IPS-18a (cell line): ENCODE results near the gene CAPN9.

Experiments
- H3K27ac ChIP-seq: one replicate; pipeline ENCODE4 v1.5.1; 2013; ENCODE audit warnings: low read length
- H3K27me3 ChIP-seq: one replicate; pipeline ENCODE4 v1.6.1; 2013; ENCODE audit warnings: mild to moderate bottlenecking, low read length; ENCODE audit not compliant: control insufficient read depth, insufficient read depth
- H3K36me3 ChIP-seq: one replicate; pipeline ENCODE4 v1.6.1; 2013; ENCODE audit warnings: low read depth, low read length; ENCODE audit not compliant: control insufficient read depth
- H3K4me1 ChIP-seq: one replicate; pipeline ENCODE4 v1.6.1; 2013; ENCODE audit warnings: low read depth, low read length; ENCODE audit not compliant: control insufficient read depth
- H3K4me3 ChIP-seq: one replicate; pipeline ENCODE4 v1.5.1; 2013; ENCODE audit warnings: low read length
- H3K9ac ChIP-seq: one replicate; pipeline ENCODE4 v1.6.1; 2013; ENCODE audit warnings: mild to moderate bottlenecking, low read length, moderate library complexity
- H3K9me3 ChIP-seq: one replicate; pipeline ENCODE4 v1.6.1; 2013; ENCODE audit warnings: low read depth, low read length; ENCODE audit not compliant: control insufficient read depth

Gene CAPN9

GRCh38 chr1:230796626-230797025 lies 49.4 kb downstream of the CAPN9 start:
- Histone ChIP-seq H3K4me1 (no peaks in the 10 kb centered on the region), H3K9ac (no peak overlapping the region), H3K27ac (no peak overlapping the region), H3K4me3 (no peak overlapping the region), H3K9me3 (no peaks in the 10 kb centered on the region), H3K36me3 (no peaks in the 10 kb centered on the region), H3K27me3 (peaks cover 8% of the 10 kb centered on the region)

DNA sequence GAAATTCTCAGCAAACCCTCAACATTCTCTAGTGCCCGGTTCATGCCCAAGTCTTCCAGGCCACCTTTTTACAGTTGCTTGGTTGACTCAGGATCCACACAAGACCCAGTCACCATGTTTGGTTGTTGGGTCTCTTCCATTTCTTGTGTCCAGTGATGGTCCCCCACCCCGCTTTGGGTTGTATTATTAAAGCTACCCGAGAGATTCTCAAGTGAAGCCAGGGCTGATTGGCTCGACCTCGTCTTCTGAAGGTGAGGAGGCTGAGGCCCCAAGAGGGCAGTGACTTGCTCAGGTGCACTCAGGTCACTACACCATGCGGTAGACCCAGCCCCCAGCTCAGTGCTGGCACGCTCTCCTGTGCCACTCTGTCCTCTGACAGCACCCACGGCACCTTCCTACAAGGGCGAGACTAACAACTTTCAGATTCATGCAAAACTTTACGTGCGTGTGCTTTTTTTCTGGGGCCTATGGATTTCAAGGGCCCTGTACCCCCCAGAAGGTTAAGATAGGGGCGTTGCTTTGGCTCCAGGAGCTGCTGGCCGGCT lies 50.3 kb downstream of the CAPN9 start:
- no peak overlapping the region for H3K27ac ChIP-seq
- H3K27me3 ChIP-seq, result peaks cover 8% of the 10 kb centered on the region
- H3K9me3 ChIP-seq, result no peaks in the 10 kb centered on the region
- no peaks in the 10 kb centered on the region for H3K36me3 ChIP-seq
- no peak overlapping the region for H3K9ac ChIP-seq
- H3K4me3 ChIP-seq, result no peak overlapping the region
- H3K4me1 ChIP-seq, result no peaks in the 10 kb centered on the region

DNA sequence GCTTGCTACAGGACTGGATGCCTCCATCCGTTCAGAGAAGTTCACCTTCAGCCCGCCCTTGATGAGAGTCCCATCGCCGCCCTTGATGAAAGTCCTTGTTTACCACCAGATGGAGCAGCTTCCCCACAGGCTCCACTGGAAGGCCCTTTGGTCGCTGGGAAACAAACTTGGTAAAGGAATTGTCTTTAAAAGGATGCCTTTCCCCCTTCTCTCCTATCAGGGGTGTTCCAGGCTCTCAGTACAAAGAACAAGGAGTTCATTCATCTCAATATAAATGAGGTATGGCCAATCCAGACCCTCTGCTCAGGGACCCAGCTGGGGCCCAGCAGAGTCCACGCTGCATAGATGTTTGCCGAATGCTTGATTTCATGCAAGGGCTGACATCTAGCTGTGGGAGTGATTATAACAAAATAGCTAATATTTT lies 50.8 kb downstream of the CAPN9 start:
- no peak overlapping the region for H3K4me3 ChIP-seq
- no peaks in the 10 kb centered on the region for H3K9me3 ChIP-seq
- H3K27me3 ChIP-seq, result peaks cover 8% of the 10 kb centered on the region
- H3K36me3 ChIP-seq, result no peaks in the 10 kb centered on the region
- H3K4me1 ChIP-seq, result no peaks in the 10 kb centered on the region
- no peak overlapping the region for H3K9ac ChIP-seq
- H3K27ac ChIP-seq, result no peak overlapping the region

- no peak overlapping the region for H3K27ac ChIP-seq
- H3K9ac ChIP-seq, result no peak overlapping the region
Observed at GRCh38 chr1:230798491-230798890, 51.3 kb downstream of the CAPN9 start.

GRCh38 chr1:230800891-230801840 lies 54.0 kb downstream of the CAPN9 start:
- H3K27ac ChIP-seq, result no peak overlapping the region
- no peaks in the 10 kb centered on the region for H3K36me3 ChIP-seq
- peaks cover 8% of the 10 kb centered on the region for H3K27me3 ChIP-seq
- H3K9ac ChIP-seq, result no peak overlapping the region
- H3K4me3 ChIP-seq, result no peak overlapping the region
- no peaks in the 10 kb centered on the region for H3K9me3 ChIP-seq
- H3K4me1 ChIP-seq, result no peaks in the 10 kb centered on the region

More at GRCh38 chr1:230798491-230798890, 51.3 kb downstream of the CAPN9 start:
- no peaks in the 10 kb centered on the region for H3K9me3 ChIP-seq
- peaks cover 8% of the 10 kb centered on the region for H3K27me3 ChIP-seq
- H3K36me3 ChIP-seq, result no peaks in the 10 kb centered on the region
- H3K4me1 ChIP-seq, result no peaks in the 10 kb centered on the region
- H3K4me3 ChIP-seq, result no peak overlapping the region

- Histone ChIP-seq H3K36me3 (no peaks in the 10 kb centered on the region), H3K9me3 (no peaks in the 10 kb centered on the region), H3K4me1 (no peaks in the 10 kb centered on the region), H3K27me3 (no peaks in the 10 kb centered on the region), H3K4me3 (no peak overlapping the region), H3K27ac (no peak overlapping the region), H3K9ac (no peak overlapping the region)
Observed at GRCh38 chr1:230804396-230804795, 57.2 kb downstream of the CAPN9 start.

- Histone ChIP-seq H3K4me1 (no peaks in the 10 kb centered on the region), H3K27ac (no peak overlapping the region), H3K4me3 (no peak overlapping the region), H3K36me3 (no peaks in the 10 kb centered on the region), H3K9me3 (no peaks in the 10 kb centered on the region), H3K27me3 (no peaks in the 10 kb centered on the region), H3K9ac (no peak overlapping the region)
Observed at GRCh38 chr1:230806552-230806951, 59.4 kb downstream of the CAPN9 start.

- Histone ChIP-seq H3K9ac (no peak overlapping the region), H3K4me1 (no peaks in the 10 kb centered on the region)
Observed at GRCh38 chr1:230807029-230807428, 59.8 kb downstream of the CAPN9 start.

GRCh38 chr1:230807561-230808280 lies 60.5 kb downstream of the CAPN9 start:
- Histone ChIP-seq H3K9me3 (peaks cover under 1% of the 10 kb centered on the region), H3K4me1 (no peaks in the 10 kb centered on the region), H3K27me3 (no peaks in the 10 kb centered on the region), H3K36me3 (no peaks in the 10 kb centered on the region), H3K27ac (no peak overlapping the region), H3K4me3 (no peak overlapping the region), H3K9ac (no peak overlapping the region)

More at GRCh38 chr1:230807029-230807428, 59.8 kb downstream of the CAPN9 start:
- no peaks in the 10 kb centered on the region for H3K36me3 ChIP-seq
- no peaks in the 10 kb centered on the region for H3K9me3 ChIP-seq
- no peak overlapping the region for H3K27ac ChIP-seq
- no peak overlapping the region for H3K4me3 ChIP-seq
- H3K27me3 ChIP-seq, result no peaks in the 10 kb centered on the region

DNA sequence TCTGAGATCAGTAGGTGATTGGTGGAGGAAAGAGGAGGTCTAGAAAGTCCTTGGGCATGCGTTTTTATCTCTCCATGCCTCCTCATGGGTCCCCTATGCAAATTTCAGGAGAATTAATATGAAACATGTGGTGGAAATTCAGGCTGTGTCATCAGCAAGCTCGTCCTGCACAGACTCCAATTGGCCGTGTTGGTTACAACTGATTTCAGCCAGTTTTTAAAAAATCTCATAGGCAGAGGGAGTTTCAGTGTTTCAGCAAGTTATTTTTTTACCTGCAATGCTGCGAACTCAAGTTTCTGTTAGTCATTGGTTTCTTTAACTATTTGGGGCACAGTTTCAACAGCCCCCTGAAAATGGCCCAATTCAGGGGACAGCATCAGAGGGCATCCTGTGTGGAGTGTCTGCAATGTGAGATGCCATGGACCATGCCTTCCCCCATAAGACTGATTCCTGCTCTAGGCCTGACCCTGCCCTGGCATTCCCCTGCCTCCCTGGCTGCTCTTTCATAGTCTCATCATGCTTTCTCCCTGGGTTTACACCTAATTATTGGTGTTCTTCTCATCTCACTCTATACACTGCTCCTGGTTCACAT lies 61.2 kb downstream of the CAPN9 start:
- no peaks in the 10 kb centered on the region for H3K27me3 ChIP-seq
- no peaks in the 10 kb centered on the region for H3K36me3 ChIP-seq
- no peak overlapping the region for H3K27ac ChIP-seq
- H3K4me3 ChIP-seq, result no peak overlapping the region
- H3K4me1 ChIP-seq, result no peaks in the 10 kb centered on the region
- peaks cover 5% of the 10 kb centered on the region for H3K9me3 ChIP-seq
- no peak overlapping the region for H3K9ac ChIP-seq

DNA sequence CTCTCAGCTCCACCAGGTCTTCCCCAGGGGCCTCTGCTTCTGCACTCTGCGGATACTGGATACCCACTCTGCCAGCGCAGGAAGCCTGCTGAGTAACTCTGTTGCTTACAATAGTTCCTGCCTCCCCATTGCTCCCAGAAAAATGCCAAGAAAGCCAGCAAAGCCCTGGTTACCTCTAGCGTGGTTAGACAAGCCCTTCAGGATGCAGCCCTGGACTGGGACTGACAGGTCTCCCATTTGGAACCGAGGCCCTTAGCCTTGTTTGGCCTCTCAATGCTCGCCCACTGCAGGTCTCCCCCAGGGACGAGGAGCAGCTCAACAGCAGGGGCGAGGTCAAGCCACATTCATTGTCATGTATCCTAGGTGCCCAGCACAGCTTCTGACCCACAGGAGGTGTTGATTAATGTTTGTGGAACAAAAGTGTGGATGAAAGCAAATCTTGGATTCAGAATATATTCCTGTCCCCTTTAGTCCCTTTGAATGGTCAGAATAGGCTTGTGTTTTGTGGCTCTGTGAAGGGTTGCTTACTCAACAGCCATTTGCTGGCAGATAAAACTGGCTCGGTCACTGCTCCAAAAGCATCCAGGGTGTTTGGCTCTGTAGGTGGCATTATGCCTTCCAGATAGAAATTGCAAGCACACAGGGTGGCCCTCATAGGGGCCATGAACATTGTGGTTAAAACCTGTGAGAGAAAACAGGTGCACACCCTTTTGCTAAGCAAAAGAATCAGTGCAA lies 62.2 kb downstream of the CAPN9 start:
- Histone ChIP-seq H3K4me3 (no peak overlapping the region), H3K4me1 (no peaks in the 10 kb centered on the region), H3K27ac (no peak overlapping the region), H3K9ac (no peak overlapping the region), H3K27me3 (no peaks in the 10 kb centered on the region), H3K9me3 (peaks cover 5% of the 10 kb centered on the region), H3K36me3 (no peaks in the 10 kb centered on the region)
